ENCODE data around the gene SH2B2.

SH2B2 gene

DNA sequence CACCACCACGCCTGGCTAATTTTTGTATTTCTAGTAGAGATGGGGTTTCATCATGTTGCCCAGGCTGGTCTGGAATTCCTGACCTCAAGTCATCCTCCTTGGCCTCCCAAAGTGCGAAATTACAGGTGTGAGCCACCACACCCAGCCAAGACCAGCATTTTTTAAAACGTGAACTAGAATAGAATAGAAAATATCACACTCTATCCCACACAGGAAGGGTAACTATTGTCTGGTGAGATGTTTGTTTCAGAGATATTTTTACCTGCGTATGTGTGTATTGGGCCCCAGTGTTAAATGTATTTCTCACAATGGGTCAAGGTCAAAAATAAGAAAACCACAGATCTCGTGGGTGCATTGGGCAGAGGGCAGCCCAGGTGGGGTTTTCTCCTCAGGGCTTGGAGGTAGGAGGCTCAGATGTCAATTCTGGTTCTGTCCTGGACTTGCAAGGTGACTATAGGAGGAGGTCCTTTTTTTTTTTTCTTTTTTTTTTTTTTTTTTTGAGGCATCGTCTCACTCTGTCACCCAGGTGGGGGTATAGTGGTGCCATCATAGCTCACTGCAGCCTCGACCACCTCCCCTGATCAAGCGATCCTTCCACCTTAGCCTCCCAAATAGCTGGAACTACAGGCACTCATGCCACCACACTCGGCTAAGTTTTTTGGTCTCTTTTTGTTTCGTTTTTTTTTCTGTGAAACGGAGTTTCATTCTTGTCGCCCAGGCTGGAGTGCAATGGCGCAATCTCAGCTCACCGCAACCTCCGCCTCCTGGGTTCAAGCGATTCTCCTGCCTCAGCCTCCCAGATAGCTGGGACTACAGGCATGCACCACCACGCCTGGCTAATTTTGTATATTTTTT is 19.0 kb downstream of the SH2B2 start:
- Histone ChIP-seq H3K36me3 (ENCODE audit: insufficient read depth, low read length) (no peaks in the 10 kb centered on the region; the same call in 1 of the 2 replicates), H3K4me3 (no peak overlapping the region), H3K9ac (ENCODE audit: insufficient read length) (no peak overlapping the region), H3K27ac (no peak overlapping the region), H3K9me3 (ENCODE audit: low read depth, low read length) (no peaks in the 10 kb centered on the region)
- TF ChIP-seq POLR2AphosphoS5 (IDR thresholded peaks at IDR 0.05; ENCODE audit: borderline replicate concordance, low read depth, low read length) (no peak), EZH2 (IDR thresholded peaks at IDR 0.05) (no peak), FOXP2 (optimal IDR thresholded peaks at IDR 0.05; ENCODE audit: control extremely low read depth, extremely low read length, insufficient read depth) (no peak)
- no peak for DNase-seq (ENCODE audit: low read depth, low spot score)

GRCh38 chr7:102306916-102307677 is 20.4 kb downstream of the SH2B2 start:
- no peak overlapping the region for H3K4me3 ChIP-seq
- DNase-seq (ENCODE audit: low read depth, low spot score): no peak

GRCh38 chr7:102310414-102310815 is 23.7 kb downstream of the SH2B2 start:
- Histone ChIP-seq H3K36me3 (ENCODE audit: insufficient read depth, low read length) (no peaks in the 10 kb centered on the region; the same call in 1 of the 2 replicates), H3K27ac (no peak overlapping the region), H3K4me3 (no peak overlapping the region), H3K9me3 (ENCODE audit: low read depth, low read length) (no peaks in the 10 kb centered on the region), H3K9ac (ENCODE audit: insufficient read length) (no peak overlapping the region)
- DNase-seq (ENCODE audit: low read depth, low spot score): no peak
- TF ChIP-seq FOXP2 (optimal IDR thresholded peaks at IDR 0.05; ENCODE audit: control extremely low read depth, extremely low read length, insufficient read depth) (no peak), POLR2AphosphoS5 (IDR thresholded peaks at IDR 0.05; ENCODE audit: borderline replicate concordance, low read depth, low read length) (no peak), EZH2 (IDR thresholded peaks at IDR 0.05) (no peak)

More at GRCh38 chr7:102306916-102307677, 20.4 kb downstream of the SH2B2 start:
- Histone ChIP-seq H3K9ac (ENCODE audit: insufficient read length) (no peak overlapping the region), H3K36me3 (ENCODE audit: insufficient read depth, low read length) (no peaks in the 10 kb centered on the region; the same call in 1 of the 2 replicates), H3K9me3 (ENCODE audit: low read depth, low read length) (no peaks in the 10 kb centered on the region), H3K27ac (no peak overlapping the region)
- TF ChIP-seq FOXP2 (optimal IDR thresholded peaks at IDR 0.05; ENCODE audit: control extremely low read depth, extremely low read length, insufficient read depth): no peak
- no peak for TF ChIP-seq POLR2AphosphoS5 (IDR thresholded peaks at IDR 0.05; ENCODE audit: borderline replicate concordance, low read depth, low read length)
- TF ChIP-seq EZH2 (IDR thresholded peaks at IDR 0.05): no peak

GRCh38 chr7:102312317-102312716 is 25.6 kb downstream of the SH2B2 start:
- TF ChIP-seq FOXP2 (optimal IDR thresholded peaks at IDR 0.05; ENCODE audit: control extremely low read depth, extremely low read length, insufficient read depth) (no peak), POLR2AphosphoS5 (IDR thresholded peaks at IDR 0.05; ENCODE audit: borderline replicate concordance, low read depth, low read length) (no peak), EZH2 (IDR thresholded peaks at IDR 0.05) (no peak)
- Histone ChIP-seq H3K36me3 (ENCODE audit: insufficient read depth, low read length) (no peaks in the 10 kb centered on the region; the same call in 1 of the 2 replicates), H3K4me3 (no peak overlapping the region), H3K27ac (no peak overlapping the region), H3K9ac (ENCODE audit: insufficient read length) (no peak overlapping the region), H3K9me3 (ENCODE audit: low read depth, low read length) (no peaks in the 10 kb centered on the region)
- DNase-seq (ENCODE audit: low read depth, low spot score): no peak

DNA sequence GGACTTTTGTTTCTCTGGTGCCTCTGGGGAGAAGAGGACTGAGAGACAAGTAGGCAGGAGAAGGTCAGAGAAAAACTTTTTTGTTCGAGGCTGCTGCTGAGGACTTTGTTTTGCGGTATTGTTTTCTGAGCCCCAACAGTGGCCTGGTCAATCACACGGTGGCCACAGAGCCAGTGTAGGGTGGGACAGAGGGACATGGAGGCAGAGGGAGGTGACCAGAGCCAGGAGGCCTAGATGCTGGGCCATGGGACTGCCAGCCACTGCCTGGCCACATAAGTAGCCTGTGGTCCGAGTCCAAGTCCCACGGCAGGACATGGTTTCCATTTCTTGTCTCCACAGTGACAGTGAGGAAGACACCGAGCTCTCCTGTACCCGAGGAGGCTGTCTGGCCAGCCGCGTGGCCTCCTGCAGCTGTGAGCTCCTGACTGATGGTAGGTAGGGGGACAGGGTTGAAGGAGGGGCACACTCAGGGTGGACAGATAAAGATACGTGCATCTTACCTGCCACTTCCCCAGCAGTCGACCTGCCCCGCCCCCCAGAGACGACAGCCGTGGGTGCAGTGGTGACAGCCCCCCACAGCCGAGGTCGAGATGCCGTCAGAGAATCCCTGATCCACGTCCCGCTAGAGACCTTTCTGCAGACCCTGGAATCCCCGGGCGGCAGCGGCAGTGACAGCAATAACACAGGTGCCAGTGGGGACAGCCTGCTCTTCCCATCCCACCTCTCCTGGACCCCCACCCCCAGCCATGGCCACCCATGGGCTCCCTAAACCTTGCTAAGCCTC is 27.5 kb downstream of the SH2B2 start:
- Histone ChIP-seq H3K9me3 (ENCODE audit: low read depth, low read length) (no peaks in the 10 kb centered on the region), H3K9ac (ENCODE audit: insufficient read length) (no peak overlapping the region), H3K27ac (no peak overlapping the region), H3K36me3 (ENCODE audit: insufficient read depth, low read length) (no peaks in the 10 kb centered on the region; the same call in 1 of the 2 replicates), H3K4me3 (no peak overlapping the region)
- TF ChIP-seq POLR2AphosphoS5 (IDR thresholded peaks at IDR 0.05; ENCODE audit: borderline replicate concordance, low read depth, low read length) (no peak), EZH2 (IDR thresholded peaks at IDR 0.05) (no peak), FOXP2 (optimal IDR thresholded peaks at IDR 0.05; ENCODE audit: control extremely low read depth, extremely low read length, insufficient read depth) (no peak)
- no peak for DNase-seq (ENCODE audit: low read depth, low spot score)

GRCh38 chr7:102317231-102318059 is 30.8 kb downstream of the SH2B2 start:
- Histone ChIP-seq H3K36me3 (ENCODE audit: insufficient read depth, low read length) (no peaks in the 10 kb centered on the region; the same call in 1 of the 2 replicates), H3K27ac (no peak overlapping the region), H3K9me3 (ENCODE audit: low read depth, low read length) (no peaks in the 10 kb centered on the region), H3K4me3 (no peak overlapping the region), H3K9ac (ENCODE audit: insufficient read length) (no peak overlapping the region)
- no peak for DNase-seq (ENCODE audit: low read depth, low spot score)
- no peak for TF ChIP-seq EZH2 (IDR thresholded peaks at IDR 0.05)
- TF ChIP-seq POLR2AphosphoS5 (IDR thresholded peaks at IDR 0.05; ENCODE audit: borderline replicate concordance, low read depth, low read length): no peak
- TF ChIP-seq FOXP2 (optimal IDR thresholded peaks at IDR 0.05; ENCODE audit: control extremely low read depth, extremely low read length, insufficient read depth): no peak

- no peaks in the 10 kb centered on the region; the same call in 1 of the 2 replicates for H3K36me3 ChIP-seq (ENCODE audit: insufficient read depth, low read length)
- no peaks in the 10 kb centered on the region for H3K9me3 ChIP-seq (ENCODE audit: low read depth, low read length)
- no peak for TF ChIP-seq POLR2AphosphoS5 (IDR thresholded peaks at IDR 0.05; ENCODE audit: borderline replicate concordance, low read depth, low read length)
- TF ChIP-seq EZH2 (IDR thresholded peaks at IDR 0.05): no peak
- no peak for TF ChIP-seq FOXP2 (optimal IDR thresholded peaks at IDR 0.05; ENCODE audit: control extremely low read depth, extremely low read length, insufficient read depth)
- no peak overlapping the region for H3K9ac ChIP-seq (ENCODE audit: insufficient read length)
- no peak overlapping the region for H3K4me3 ChIP-seq
- H3K27ac ChIP-seq: no peak overlapping the region
- no peak for DNase-seq (ENCODE audit: low read depth, low spot score)
Observed at GRCh38 chr7:102318482-102318971, 31.9 kb downstream of the SH2B2 start.

Data from SK-N-MC (cell line).